K562 (cell line): ENCODE results near the gene TRAP1. TPM values are rescaled to one million over a fixed set of nuclear protein-coding genes. Genes with fewer than 3 reads are reported as not detected.

Source experiments
- CHD7 ChIP-seq: fragments of 200-600 bp; sonication (generic); IDR thresholded peaks from one replicate; pipeline ENCODE4 v1.6.1; 2012; ENCODE audit warnings: mild to moderate bottlenecking, low read depth, low read length, inconsistent platforms
- E2F6 ChIP-seq, 2 experiments: IDR thresholded peaks; 2 replicates each; pipeline ENCODE4 v1.6.1; 2011; ENCODE audit warnings: borderline replicate concordance in 1 of 2, control low read depth in 1 of 2, low read depth in 1 of 2, low read length in 1 of 2, mild to moderate bottlenecking in 1 of 2, mixed read lengths in 1 of 2, moderate library complexity in 1 of 2; ENCODE audit not compliant: insufficient read depth in 1 of 2, insufficient read length in 1 of 2, poor library complexity in 1 of 2, severe bottlenecking in 1 of 2; ENCODE audit errors: extremely low read depth in 1 of 2
- HDAC8 ChIP-seq: fragments of 450-650 bp; IDR thresholded peaks from 2 replicates; pipeline ENCODE4 v1.6.1; 2016; ENCODE audit warnings: mild to moderate bottlenecking, missing genetic modification characterization, moderate library complexity, missing compliant biosample characterization
- RFX7 ChIP-seq: fragments of 250-450 bp; sonication (Bioruptor Pico); IDR thresholded peaks from 2 replicates; pipeline ENCODE4 v1.5.1; 2021; ENCODE audit warnings: mild to moderate bottlenecking
- polyA plus RNA-seq, 8 experiments: library from polyadenylated mRNA; depleted of rRNA in 4 of 8; stranded (reverse) in 5 of 8; unstranded in 3 of 8; fragments of >200 nt; fragmentation: Nextera tagmentation in 2 of 8; fragmentation: Illumina TruSeq in 1 of 8; extraction: Ambion mirVana in 2 of 8; extraction: Trizol in 1 of 8; gene quantifications; 2 replicates each; pipeline versions ENCODE4 v1.2.1 to v1.2.3, GENCODE V29; 2011 to 2014; ENCODE audit warnings: inconsistent platforms in 1 of 8, missing spikeins in 1 of 8
- total RNA-seq, 7 experiments: library from RNA; depleted of rRNA in 6 of 7; stranded (reverse); fragments of >200 nt in 6 of 7; fragmentation: Illumina TruSeq in 2 of 7; extraction: Trizol in 2 of 7; gene quantifications; 2 replicates each; pipeline versions ENCODE4 v1.2.1 to v1.2.3, GENCODE V29; 2011 to 2021; ENCODE audit warnings: low replicate concordance in 1 of 7

TRAP1 gene
- total and polyA plus RNA-seq, 9 of the 15 experiments (the other 6 are each of a cell fraction or from before 2014, with no cell fraction given) = 19.1 to 436 (median 301) TPM

GRCh38 chr16:3761375-3762106 is 44.2 kb upstream of the TRAP1 start (continued):
- TF ChIP-seq CHD7 = no peak
- no peak for TF ChIP-seq E2F6 (IDR thresholded peaks at IDR 0.05; ENCODE audit: borderline replicate concordance in 1 of 2, extremely low read depth in 1 of 2, insufficient read depth in 1 of 2, insufficient read length in 1 of 2, low read depth in 1 of 2, low read length in 1 of 2, poor library complexity in 1 of 2, severe bottlenecking in 1 of 2)
- no peak for TF ChIP-seq RFX7 (CRISPR knock-in tag)
- TF ChIP-seq HDAC8 (tag) = no peak
